HEK293 (cell line): ENCODE results near the gene GYPC.

Experiments
- CTCF ChIA-PET: fragments of 350-600 bp; formaldehyde crosslinking; extraction: SDS; loops from one replicate; lab custom pipeline; 2021; ENCODE audit warnings: antibody characterized with exemption; lab: Yijun Ruan, JAX
- POLR2A ChIA-PET: fragments of 300-600 bp; formaldehyde crosslinking; extraction: SDS; loops from one replicate; lab custom pipeline; 2020; ENCODE audit warnings: antibody characterized with exemption, inconsistent platforms; lab: Yijun Ruan, JAX
- H3K27ac ChIP-seq: fragments of 200-500 bp; sonication (Bioruptor generic); 2 replicates; pipeline ENCODE4 v1.5.1; 2014; ENCODE audit warnings: low read depth, low read length, control low read depth, inconsistent platforms; ENCODE audit errors: extremely low read depth
- H3K36me3 ChIP-seq, 2 experiments: fragments of 200-500 bp in 1 of 2; sonication (Bioruptor generic) in 1 of 2; 1 replicate in 1 of 2; 2 replicates in 1 of 2; pipeline ENCODE4 v1.5.1; 2014 to 2017; ENCODE audit warnings: inconsistent platforms in 2 of 2, low read length in 2 of 2; ENCODE audit not compliant: control insufficient read depth in 2 of 2, insufficient read depth in 1 of 2
- H3K4me1 ChIP-seq: fragments of 200-500 bp; sonication (Bioruptor generic); 2 replicates; pipeline ENCODE4 v1.5.1; 2014; ENCODE audit warnings: mild to moderate bottlenecking, low read length, inconsistent platforms; ENCODE audit not compliant: control insufficient read depth, insufficient read depth
- H3K4me3 ChIP-seq: 2 replicates; pipeline ENCODE4 v1.5.1; 2011; ENCODE audit warnings: low read depth, mild to moderate bottlenecking, control low read depth, low read length, moderate library complexity
- H3K9me3 ChIP-seq: fragments of 200-500 bp; sonication (Bioruptor generic); 2 replicates; pipeline ENCODE4 v1.5.1; 2014; ENCODE audit warnings: low read depth, low read length, inconsistent platforms; ENCODE audit not compliant: control insufficient read depth, insufficient read depth
- GLI2 ChIP-seq: fragments of 450-650 bp; formaldehyde crosslinking; IDR thresholded peaks from 2 replicates; pipeline ENCODE4; 2017; ENCODE audit warnings: missing biosample characterization, missing genetic modification characterization, low read depth, borderline replicate concordance
- GLI4 ChIP-seq: fragments of 450-650 bp; formaldehyde crosslinking; IDR thresholded peaks from 2 replicates; pipeline ENCODE4 v1.5.1; 2016; ENCODE audit warnings: missing biosample characterization, missing genetic modification characterization
- KLF1 ChIP-seq: fragments of 450-650 bp; formaldehyde crosslinking; IDR thresholded peaks from 2 replicates; pipeline ENCODE4 v1.5.1; 2016; ENCODE audit warnings: missing biosample characterization, missing genetic modification characterization
- MZF1 ChIP-seq: fragments of 450-650 bp; formaldehyde crosslinking; IDR thresholded peaks from 2 replicates; pipeline ENCODE4 v1.5.1; 2017; ENCODE audit warnings: missing biosample characterization, missing genetic modification characterization, borderline replicate concordance
- OVOL3 ChIP-seq: fragments of 450-650 bp; formaldehyde crosslinking; IDR thresholded peaks from 2 replicates; pipeline ENCODE4 v1.5.1; 2016; ENCODE audit warnings: missing biosample characterization, missing genetic modification characterization
- SETDB1 ChIP-seq: IDR thresholded peaks from one replicate; pipeline ENCODE4 v1.6.1; 2017; ENCODE audit warnings: mild to moderate bottlenecking, low read length, moderate library complexity, mixed read lengths; ENCODE audit not compliant: insufficient read length
- WT1 ChIP-seq: fragments of 450-650 bp; formaldehyde crosslinking; IDR thresholded peaks from 2 replicates; pipeline ENCODE4 v1.5.1; 2016; ENCODE audit warnings: missing biosample characterization, missing genetic modification characterization
- ZBTB21 ChIP-seq: fragments of 450-650 bp; formaldehyde crosslinking; IDR thresholded peaks from 2 replicates; pipeline ENCODE4 v1.5.1; 2017; ENCODE audit warnings: missing biosample characterization, missing genetic modification characterization
- ZFP69B ChIP-seq: fragments of 450-650 bp; formaldehyde crosslinking; IDR thresholded peaks from 2 replicates; pipeline ENCODE4 v1.5.1; 2016; ENCODE audit warnings: missing biosample characterization, missing genetic modification characterization
- ZNF146 ChIP-seq: fragments of 450-650 bp; formaldehyde crosslinking; IDR thresholded peaks from 2 replicates; pipeline ENCODE4 v1.5.1; 2016; ENCODE audit warnings: missing biosample characterization, missing genetic modification characterization
- ZNF223 ChIP-seq: fragments of 450-650 bp; formaldehyde crosslinking; IDR thresholded peaks from 2 replicates; pipeline ENCODE4 v1.5.1; 2016; ENCODE audit warnings: missing biosample characterization, missing genetic modification characterization
- ZNF248 ChIP-seq: fragments of 450-650 bp; formaldehyde crosslinking; IDR thresholded peaks from 2 replicates; pipeline ENCODE4 v1.5.1; 2017; ENCODE audit warnings: missing biosample characterization, missing genetic modification characterization
- ZNF350 ChIP-seq: fragments of 450-650 bp; formaldehyde crosslinking; IDR thresholded peaks from 2 replicates; pipeline ENCODE4 v1.5.0; 2017; ENCODE audit warnings: missing biosample characterization, mild to moderate bottlenecking, missing genetic modification characterization
- ZNF37A ChIP-seq: fragments of 450-650 bp; IDR thresholded peaks from 2 replicates; pipeline ENCODE4 v1.5.1; 2018; ENCODE audit warnings: missing biosample characterization, missing genetic modification characterization
- ZNF791 ChIP-seq: fragments of 450-650 bp; formaldehyde crosslinking; IDR thresholded peaks from 2 replicates; pipeline ENCODE4 v1.5.1; 2016; ENCODE audit warnings: missing biosample characterization, missing genetic modification characterization
- ZXDB ChIP-seq: fragments of 450-650 bp; formaldehyde crosslinking; IDR thresholded peaks from 2 replicates; pipeline ENCODE4 v1.5.1; 2016; ENCODE audit warnings: missing biosample characterization, missing genetic modification characterization
- TF ChIP-seq, protein P1 (sequence below): fragments of 450-650 bp; formaldehyde crosslinking; IDR thresholded peaks from 2 replicates; pipeline ENCODE4; 2016; ENCODE audit warnings: missing biosample characterization, missing genetic modification characterization
- TF ChIP-seq, protein P2 (sequence below): fragments of 450-650 bp; formaldehyde crosslinking; IDR thresholded peaks from 2 replicates; pipeline ENCODE4 v1.5.1; 2017; ENCODE audit warnings: missing biosample characterization, missing genetic modification characterization
- TF ChIP-seq, protein P3 (sequence below): fragments of 450-650 bp; formaldehyde crosslinking; IDR thresholded peaks from 2 replicates; pipeline ENCODE4 v1.5.1; 2016; ENCODE audit warnings: missing biosample characterization, missing genetic modification characterization, low read depth
- TF ChIP-seq, protein P4 (sequence below): IDR thresholded peaks from 2 replicates; pipeline ENCODE4 v1.6.1; 2011; ENCODE audit warnings: mild to moderate bottlenecking, low read depth, low read length, borderline replicate concordance

Gene GYPC

DNA sequence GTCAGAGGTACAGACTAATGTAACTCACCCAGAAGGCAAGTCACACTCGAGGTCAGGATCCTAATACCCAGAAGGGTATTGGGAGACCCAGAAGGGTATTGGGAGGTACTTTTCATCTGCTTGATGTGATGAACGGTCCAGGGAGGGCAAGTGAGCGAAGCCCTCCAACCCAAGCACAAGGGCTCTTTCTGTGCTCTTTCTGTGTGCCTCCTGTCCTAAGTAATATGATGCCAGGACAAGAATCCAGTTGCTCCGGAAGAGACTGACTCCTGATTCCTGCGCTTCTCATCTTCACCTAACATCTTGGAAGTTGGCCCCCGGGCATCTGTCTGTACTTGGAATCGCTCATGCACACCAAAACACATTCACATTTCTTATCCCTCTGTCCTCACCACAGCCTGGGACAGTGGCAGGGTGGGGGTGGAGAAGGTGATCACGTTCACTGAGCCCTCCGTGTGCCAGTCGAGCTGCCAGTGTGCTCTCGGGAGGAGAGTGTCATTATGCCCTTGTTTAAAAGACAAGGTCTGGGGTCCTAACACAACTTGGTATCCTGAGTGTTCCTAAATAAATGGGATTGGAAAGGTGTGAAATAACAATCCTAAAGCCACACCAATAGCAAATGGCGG is 17.1 kb downstream of the GYPC start (continued):
- TF ChIP-seq SETDB1 (no peak), WT1 (no peak), GLI2 (tag by site-specific recombination) (no peak), GLI4 (tag by site-specific recombination) (no peak)
- TF ChIP-seq, protein P1, sequence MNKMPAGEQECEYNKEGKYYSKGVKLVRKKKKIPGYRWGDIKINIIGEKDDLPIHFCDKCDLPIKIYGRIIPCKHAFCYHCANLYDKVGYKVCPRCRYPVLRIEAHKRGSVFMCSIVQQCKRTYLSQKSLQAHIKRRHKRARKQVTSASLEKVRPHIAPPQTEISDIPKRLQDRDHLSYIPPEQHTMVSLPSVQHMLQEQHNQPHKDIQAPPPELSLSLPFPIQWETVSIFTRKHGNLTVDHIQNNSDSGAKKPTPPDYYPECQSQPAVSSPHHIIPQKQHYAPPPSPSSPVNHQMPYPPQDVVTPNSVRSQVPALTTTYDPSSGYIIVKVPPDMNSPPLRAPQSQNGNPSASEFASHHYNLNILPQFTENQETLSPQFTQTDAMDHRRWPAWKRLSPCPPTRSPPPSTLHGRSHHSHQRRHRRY, result no peak
- TF ChIP-seq, protein P2, sequence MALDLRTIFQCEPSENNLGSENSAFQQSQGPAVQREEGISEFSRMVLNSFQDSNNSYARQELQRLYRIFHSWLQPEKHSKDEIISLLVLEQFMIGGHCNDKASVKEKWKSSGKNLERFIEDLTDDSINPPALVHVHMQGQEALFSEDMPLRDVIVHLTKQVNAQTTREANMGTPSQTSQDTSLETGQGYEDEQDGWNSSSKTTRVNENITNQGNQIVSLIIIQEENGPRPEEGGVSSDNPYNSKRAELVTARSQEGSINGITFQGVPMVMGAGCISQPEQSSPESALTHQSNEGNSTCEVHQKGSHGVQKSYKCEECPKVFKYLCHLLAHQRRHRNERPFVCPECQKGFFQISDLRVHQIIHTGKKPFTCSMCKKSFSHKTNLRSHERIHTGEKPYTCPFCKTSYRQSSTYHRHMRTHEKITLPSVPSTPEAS (tag by site-specific recombination), result no peak
- TF ChIP-seq, all 188 proteins: peak for 0

DNA sequence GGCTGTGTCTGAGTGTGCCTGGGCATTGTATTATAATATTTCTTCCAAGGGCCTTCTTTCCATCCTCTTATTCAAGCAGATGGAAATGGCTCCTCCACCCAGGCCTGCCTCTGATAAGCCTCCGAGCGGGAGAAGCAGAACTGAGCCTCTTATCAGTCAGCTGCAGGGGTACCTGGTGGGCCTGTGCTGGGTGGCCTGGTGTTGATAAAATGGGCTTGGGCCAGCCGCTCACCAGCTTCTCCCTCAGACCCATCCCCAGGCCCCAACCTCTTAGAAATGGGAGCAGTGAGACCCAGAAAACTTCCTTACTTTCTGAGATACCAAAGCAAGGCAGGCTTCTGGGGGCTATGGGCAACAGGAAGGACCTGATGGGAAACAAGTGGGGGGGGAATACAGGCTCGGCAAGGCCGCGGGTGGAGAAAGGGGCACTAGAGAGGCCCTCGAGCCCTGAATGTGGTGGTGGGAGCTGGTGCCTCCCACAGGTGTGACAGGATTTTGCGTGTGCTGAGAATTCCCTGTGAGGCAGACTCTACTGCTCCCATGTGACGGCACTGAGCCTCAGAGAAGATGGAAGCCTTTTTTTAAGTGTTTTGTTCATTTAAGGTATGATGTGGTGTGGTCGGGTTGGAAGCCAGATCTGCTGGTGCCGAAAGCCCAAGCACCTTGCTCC is 18.3 kb downstream of the GYPC start:
- ChIA-PET CTCF (no interaction called here), POLR2A (no interaction called here)
- Histone ChIP-seq H3K4me3 (no peak overlapping the region), H3K4me1 (no peaks in the 10 kb centered on the region), H3K36me3 (no peaks in the 10 kb centered on the region), H3K27ac (no peak overlapping the region), H3K9me3 (no peaks in the 10 kb centered on the region)
- no peak for TF ChIP-seq ZNF37A (tag by site-specific recombination)
- TF ChIP-seq ZFP69B (tag by site-specific recombination), result no peak
- TF ChIP-seq KLF1 (tag by site-specific recombination), result no peak
- no peak for TF ChIP-seq ZBTB21
- TF ChIP-seq ZXDB (tag by site-specific recombination), result no peak
- TF ChIP-seq ZNF248 (tag by site-specific recombination), result no peak
- no peak for TF ChIP-seq ZNF350 (tag by site-specific recombination)
- TF ChIP-seq, protein P3, sequence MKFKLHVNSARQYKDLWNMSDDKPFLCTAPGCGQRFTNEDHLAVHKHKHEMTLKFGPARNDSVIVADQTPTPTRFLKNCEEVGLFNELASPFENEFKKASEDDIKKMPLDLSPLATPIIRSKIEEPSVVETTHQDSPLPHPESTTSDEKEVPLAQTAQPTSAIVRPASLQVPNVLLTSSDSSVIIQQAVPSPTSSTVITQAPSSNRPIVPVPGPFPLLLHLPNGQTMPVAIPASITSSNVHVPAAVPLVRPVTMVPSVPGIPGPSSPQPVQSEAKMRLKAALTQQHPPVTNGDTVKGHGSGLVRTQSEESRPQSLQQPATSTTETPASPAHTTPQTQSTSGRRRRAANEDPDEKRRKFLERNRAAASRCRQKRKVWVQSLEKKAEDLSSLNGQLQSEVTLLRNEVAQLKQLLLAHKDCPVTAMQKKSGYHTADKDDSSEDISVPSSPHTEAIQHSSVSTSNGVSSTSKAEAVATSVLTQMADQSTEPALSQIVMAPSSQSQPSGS (tag by site-specific recombination), result no peak
- TF ChIP-seq ZNF146, result no peak
- no peak for TF ChIP-seq ZNF791 (tag by site-specific recombination)
- TF ChIP-seq ZNF223, result no peak
- no peak for TF ChIP-seq OVOL3 (tag by site-specific recombination)
- no peak for TF ChIP-seq MZF1 (tag by site-specific recombination)

DNA sequence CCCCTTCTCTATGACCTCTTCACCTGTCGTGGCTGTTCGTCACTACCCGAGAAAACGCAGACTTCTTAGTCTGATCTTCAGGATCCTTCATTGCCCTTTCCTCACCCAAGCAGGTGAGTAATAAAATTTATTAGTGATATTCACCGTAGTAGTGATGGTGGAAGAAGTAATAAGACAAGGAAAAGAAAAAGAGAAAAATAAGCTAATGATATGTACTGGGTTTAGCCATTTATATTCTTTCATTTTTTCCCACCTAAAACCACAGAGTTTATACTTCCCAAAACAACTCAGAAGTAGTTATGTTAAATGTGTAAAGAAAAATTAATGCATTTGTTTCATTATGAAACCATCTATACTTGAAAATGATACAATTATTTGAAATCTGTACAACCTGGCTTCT is 19.7 kb downstream of the GYPC start:
- Histone ChIP-seq H3K9me3 (no peaks in the 10 kb centered on the region), H3K36me3 (no peaks in the 10 kb centered on the region), H3K27ac (no peak overlapping the region)
- POLR2A ChIA-PET, result no interaction called here
- TF ChIP-seq, protein P4, sequence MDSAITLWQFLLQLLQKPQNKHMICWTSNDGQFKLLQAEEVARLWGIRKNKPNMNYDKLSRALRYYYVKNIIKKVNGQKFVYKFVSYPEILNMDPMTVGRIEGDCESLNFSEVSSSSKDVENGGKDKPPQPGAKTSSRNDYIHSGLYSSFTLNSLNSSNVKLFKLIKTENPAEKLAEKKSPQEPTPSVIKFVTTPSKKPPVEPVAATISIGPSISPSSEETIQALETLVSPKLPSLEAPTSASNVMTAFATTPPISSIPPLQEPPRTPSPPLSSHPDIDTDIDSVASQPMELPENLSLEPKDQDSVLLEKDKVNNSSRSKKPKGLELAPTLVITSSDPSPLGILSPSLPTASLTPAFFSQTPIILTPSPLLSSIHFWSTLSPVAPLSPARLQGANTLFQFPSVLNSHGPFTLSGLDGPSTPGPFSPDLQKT, result no peak
- peak; percentile 93 for TF ChIP-seq SETDB1
- TF ChIP-seq, all 188 proteins: peak for 1
- CTCF ChIA-PET, result no interaction called here
- Histone ChIP-seq H3K4me3 (no peak overlapping the region), H3K4me1 (no peaks in the 10 kb centered on the region)
